Tibial artery (tissue), 4 donors: ENCODE results near the gene ANKZF1.

Source experiments
- DNase-seq, 2 donors: peaks; one replicate each; pipeline ENCODE4 v3.0.0-alpha.2; 2019
- H3K27ac ChIP-seq, 2 donors: fragments of 200-600 bp; sonication (generic) in 1 of 2; 1 replicate in 1 of 2; 2 replicates in 1 of 2; pipeline ENCODE4 v1.5.1; 2018 to 2019; ENCODE audit warnings: mild to moderate bottlenecking in 1 of 2
- H3K27me3 ChIP-seq, 2 donors: fragments of 200-600 bp; sonication (generic) in 1 of 2; one replicate each; pipeline versions ENCODE4 v1.5.1 to v1.6.0; 2016 to 2019
- H3K36me3 ChIP-seq, 3 donors: fragments of 200-600 bp; sonication (generic) in 2 of 3; one replicate each; pipeline ENCODE4 v1.5.1; 2016 to 2019; ENCODE audit warnings: mild to moderate bottlenecking in 2 of 3
- H3K4me1 ChIP-seq, 4 donors: fragments of 200-600 bp; sonication (generic) in 2 of 4; 1 replicate in 3 of 4; 2 replicates in 1 of 4; pipeline ENCODE4 v1.5.1; 2016 to 2019
- H3K4me3 ChIP-seq, 2 donors: fragments of 200-600 bp; sonication (generic) in 1 of 2; 1 replicate in 1 of 2; 2 replicates in 1 of 2; pipeline ENCODE4 v1.5.1; 2018 to 2019; ENCODE audit warnings: mild to moderate bottlenecking in 2 of 2
- H3K9me3 ChIP-seq, 3 donors: fragments of 200-600 bp; sonication (generic) in 1 of 3; one replicate each; pipeline ENCODE4 v1.5.1; 2016 to 2019
- CTCF ChIP-seq, 2 experiments: fragments of 200-600 bp in 1 of 2; fragments of 450-650 bp in 1 of 2; IDR thresholded peaks; one replicate each; pipeline ENCODE4 v1.5.1; 2017 to 2019; ENCODE audit warnings: antibody characterized with exemption in 2 of 2, mild to moderate bottlenecking in 1 of 2, moderate library complexity in 1 of 2
- intact Hi-C: fragments of 100-400 bp; cut with DNase I; formaldehyde crosslinking; loops from one replicate; pipeline ENCODE4 v1.15.0; 2023; ENCODE audit warnings: low total_unique reads

ANKZF1 gene

DNA sequence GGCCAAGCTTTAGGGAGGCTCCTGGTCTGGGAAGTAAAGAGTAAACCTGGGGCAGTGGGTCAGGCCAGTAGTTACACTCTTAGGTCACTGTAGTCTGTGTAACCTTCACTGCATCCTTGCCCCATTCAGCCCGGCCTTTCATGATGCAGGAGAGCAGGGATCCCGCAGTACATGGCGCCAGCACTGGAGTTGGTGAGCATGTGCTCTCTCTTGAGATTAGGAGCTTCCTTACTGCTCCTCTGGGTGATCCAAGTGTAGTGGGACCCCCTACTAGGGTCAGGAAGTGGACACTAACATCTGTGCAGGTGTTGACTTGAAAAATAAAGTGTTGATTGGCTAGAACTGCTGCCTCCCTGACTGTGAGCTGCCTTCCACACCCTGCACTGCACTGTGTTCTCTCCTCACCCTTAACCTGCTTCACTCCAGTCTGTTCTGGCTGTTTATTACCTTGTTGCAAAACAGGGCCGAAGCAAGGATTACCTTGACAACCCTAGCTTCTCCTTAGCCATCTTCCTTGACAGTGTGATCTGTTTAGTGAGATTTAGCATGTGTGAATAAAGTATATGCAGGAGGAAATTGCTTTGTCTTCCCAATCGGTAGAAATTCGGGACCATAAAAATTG lies 46.3 kb upstream of the ANKZF1 start:
- no peak for DNase-seq
- intact Hi-C loops: no loop called here
- Histone ChIP-seq H3K27ac (no peak overlapping the region), H3K4me3 (no peak overlapping the region), H3K36me3 (peaks cover 47 to 55% (median 54%) of the 10 kb centered on the region in 3 donors), H3K4me1 (peaks cover 4 to 18% (median 17%) of the 10 kb centered on the region in 4 donors), H3K27me3 (no peaks in the 10 kb centered on the region), H3K9me3 (no peaks in the 10 kb centered on the region)
- TF ChIP-seq CTCF (IDR thresholded peaks at IDR 0.05): no peak

GRCh38 chr2:219184121-219184520 lies 45.5 kb upstream of the ANKZF1 start:
- Histone ChIP-seq H3K9me3 (no peaks in the 10 kb centered on the region), H3K36me3 (peaks cover 47 to 55% (median 54%) of the 10 kb centered on the region in 3 donors), H3K4me1 (peaks cover under 1 to 12% (median 10%) of the 10 kb centered on the region in 4 donors), H3K27me3 (no peaks in the 10 kb centered on the region), H3K4me3 (no peak overlapping the region), H3K27ac (no peak overlapping the region)
- intact Hi-C loops: no loop called here
- no peak for DNase-seq
- no peak for TF ChIP-seq CTCF (IDR thresholded peaks at IDR 0.05)

- H3K4me3 ChIP-seq: no peak overlapping the region
- H3K9me3 ChIP-seq: no peaks in the 10 kb centered on the region
- intact Hi-C loops: no loop called here
- no peak for DNase-seq
- H3K27ac ChIP-seq: no peak overlapping the region
- TF ChIP-seq CTCF (IDR thresholded peaks at IDR 0.05): no peak
- no peaks in the 10 kb centered on the region for H3K27me3 ChIP-seq
- no peaks in the 10 kb centered on the region for H3K4me1 ChIP-seq
- H3K36me3 ChIP-seq: peaks cover 24 to 30% (median 29%) of the 10 kb centered on the region in 3 donors
These were observed 42.7 kb upstream of the ANKZF1 start for GRCh38 chr2:219186754-219187456.

DNA sequence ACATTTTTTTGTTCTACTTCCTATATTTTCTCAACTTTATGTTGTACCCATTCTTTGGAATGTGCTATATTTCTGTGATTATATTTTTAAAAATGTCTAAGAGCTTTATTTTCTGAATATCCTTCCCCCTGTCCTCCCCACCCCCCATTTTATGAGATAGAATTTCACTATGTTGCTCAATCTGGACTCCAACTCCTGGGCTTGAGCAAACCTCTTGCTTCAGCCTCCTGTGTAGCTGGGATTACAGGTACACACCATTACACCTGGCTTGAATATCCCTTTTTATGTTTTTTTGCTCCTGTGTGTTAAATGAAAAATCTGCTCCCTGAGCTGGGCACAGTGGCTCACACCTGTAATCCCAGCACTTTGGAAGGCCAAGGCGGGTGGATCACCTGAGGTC lies 32.2 kb upstream of the ANKZF1 start:
- Histone ChIP-seq H3K27me3 (peaks cover 0 to 33% of the 10 kb centered on the region in 2 donors), H3K27ac (no peak overlapping the region), H3K4me1 (no peaks in the 10 kb centered on the region), H3K36me3 (no peaks in the 10 kb centered on the region), H3K4me3 (no peak overlapping the region), H3K9me3 (no peaks in the 10 kb centered on the region)
- intact Hi-C loops: loop anchor here (10.0 kb wide), 1 partner anchor 503 kb away; no protein-coding TSS in a partner anchor
- no peak for DNase-seq
- no peak for TF ChIP-seq CTCF (IDR thresholded peaks at IDR 0.05)

DNA sequence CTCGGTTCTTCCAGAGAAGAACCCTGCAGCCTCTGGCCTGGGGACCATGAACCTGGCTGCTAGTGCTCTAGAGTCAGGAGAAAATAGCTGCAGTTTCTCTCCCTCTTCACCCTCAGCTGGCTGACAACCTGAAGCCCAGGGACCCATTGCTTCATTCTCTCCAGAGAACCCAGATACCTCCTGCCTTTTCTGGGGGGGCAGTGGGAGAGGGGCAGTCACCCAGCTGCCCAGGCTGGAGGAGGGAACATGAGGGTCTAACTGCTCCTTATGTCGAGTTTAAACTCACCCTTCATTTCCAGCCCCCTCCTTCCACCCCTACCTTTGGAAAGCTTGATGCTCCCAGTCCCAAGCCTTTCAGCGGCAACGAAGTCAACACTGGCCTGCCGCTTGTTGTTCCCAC lies 30.6 kb upstream of the ANKZF1 start:
- Histone ChIP-seq H3K4me3 (no peak overlapping the region), H3K9me3 (no peaks in the 10 kb centered on the region), H3K36me3 (no peaks in the 10 kb centered on the region), H3K27ac (no peak overlapping the region), H3K27me3 (peaks cover 0 to 33% of the 10 kb centered on the region in 2 donors), H3K4me1 (no peaks in the 10 kb centered on the region)
- no peak for TF ChIP-seq CTCF (IDR thresholded peaks at IDR 0.05)
- intact Hi-C loops: loop anchor here (10.0 kb wide), 1 partner anchor 504 kb away; no protein-coding TSS in a partner anchor
- no peak for DNase-seq
